Forelimb muscle (tissue), 1 donor: ENCODE measurements around the gene PLTP. TPM values are rescaled to one million over a fixed set of nuclear protein-coding genes. Genes with fewer than 3 reads are reported as not detected.
"Not testable (repeated sequence)": the region's sequence is repeated elsewhere in the genome, so short reads cannot be mapped to it uniquely, and the experiment has no call there.

Experiments
- DNase-seq: peaks from one replicate; pipeline ENCODE4 v3.0.0-alpha.2; 2013; ENCODE audit warnings: low read depth
- polyA plus RNA-seq: library from polyadenylated mRNA; unstranded; fragments of 120-200 nt; gene quantifications from one replicate; pipeline ENCODE4 v1.2.1, GENCODE V29; 2013; ENCODE audit not compliant: insufficient read length

The PLTP gene
- polyA plus RNA-seq, 1 donor = 15.3 TPM

GRCh38 chr20:45920462-45921336, 8.7 kb upstream of the PLTP start:
- no peak for DNase-seq

DNA sequence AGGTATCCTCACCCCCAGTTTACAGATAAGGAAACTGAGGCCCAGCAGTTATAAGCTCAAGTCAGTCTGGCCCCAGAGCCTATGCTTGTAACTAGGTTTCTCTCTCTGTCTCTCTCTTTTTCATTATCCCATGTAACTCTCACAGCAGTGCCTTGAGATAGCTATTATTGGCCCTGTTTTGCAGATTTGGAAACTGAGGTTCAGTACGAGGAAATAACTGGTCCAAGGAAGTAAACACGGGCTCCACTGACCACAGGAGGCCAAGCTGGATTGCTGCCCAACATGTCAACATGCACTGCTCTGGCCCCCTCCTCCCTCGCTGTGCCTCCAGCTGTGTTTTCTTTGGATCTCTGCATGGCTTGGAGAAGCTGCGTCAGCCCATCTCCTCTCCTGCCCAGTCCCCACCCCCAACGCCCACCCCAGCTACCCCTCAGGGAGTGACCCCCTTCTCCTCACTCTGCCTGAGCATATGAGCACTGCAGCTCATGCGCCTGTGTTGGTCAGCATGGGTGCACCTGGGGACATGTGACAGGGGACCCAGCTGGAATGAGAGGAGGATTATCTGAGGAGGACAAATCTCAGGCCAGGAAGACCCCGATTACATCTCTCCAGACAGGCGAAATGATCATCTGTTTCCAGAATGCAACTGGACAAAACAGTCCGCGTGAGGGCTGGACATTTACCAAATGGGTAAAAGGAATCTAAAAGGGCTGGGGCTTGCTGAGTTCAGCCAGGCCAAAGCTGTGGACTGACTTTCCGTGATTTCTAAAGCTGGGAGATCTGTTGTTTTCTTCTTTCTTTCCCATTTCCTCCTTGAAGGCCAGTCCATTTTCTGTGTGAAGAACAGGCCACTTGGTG, 7.8 kb upstream of the PLTP start:
- no peak for DNase-seq

DNA sequence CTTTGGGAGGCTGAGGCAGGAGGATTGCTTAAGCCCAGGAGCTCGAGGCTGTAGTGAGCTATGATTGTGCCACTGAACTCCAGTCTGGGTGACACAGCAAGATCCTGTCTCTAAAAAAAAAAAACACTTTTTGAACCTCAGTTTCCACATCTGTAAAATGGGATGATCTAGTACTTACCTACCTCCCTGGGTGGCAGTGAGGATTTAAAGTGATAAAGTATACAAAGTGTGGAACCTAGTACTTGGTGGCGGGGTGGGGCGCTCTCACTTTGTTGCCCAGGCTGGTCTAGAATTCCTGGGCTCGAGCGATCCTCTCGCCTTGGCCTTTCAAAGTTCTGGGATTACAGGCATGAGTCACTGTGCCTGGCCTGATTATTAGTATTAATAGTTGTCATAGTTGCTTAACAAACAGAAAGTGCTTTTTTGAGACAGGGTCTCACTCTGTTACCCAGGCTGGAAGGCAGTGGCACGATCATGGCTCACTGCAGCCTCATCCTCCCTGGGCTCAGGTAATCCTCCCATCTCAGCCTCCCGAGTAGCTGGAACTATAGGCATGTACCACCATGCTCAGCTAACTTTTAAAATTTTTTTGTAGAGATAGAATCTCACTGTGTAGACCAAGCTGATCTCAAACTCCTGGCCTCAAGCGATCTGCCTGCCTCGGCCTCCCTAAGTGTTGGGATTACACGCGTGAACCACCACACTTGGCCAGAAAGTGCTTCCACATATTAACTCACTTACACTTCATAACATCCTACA, 7.0 kb upstream of the PLTP start:
- DNase-seq = no peak

GRCh38 chr20:45918182-45918737, 6.3 kb upstream of the PLTP start:
- no peak for DNase-seq

GRCh38 chr20:45917790-45918141, 5.8 kb upstream of the PLTP start:
- DNase-seq = no peak

DNA sequence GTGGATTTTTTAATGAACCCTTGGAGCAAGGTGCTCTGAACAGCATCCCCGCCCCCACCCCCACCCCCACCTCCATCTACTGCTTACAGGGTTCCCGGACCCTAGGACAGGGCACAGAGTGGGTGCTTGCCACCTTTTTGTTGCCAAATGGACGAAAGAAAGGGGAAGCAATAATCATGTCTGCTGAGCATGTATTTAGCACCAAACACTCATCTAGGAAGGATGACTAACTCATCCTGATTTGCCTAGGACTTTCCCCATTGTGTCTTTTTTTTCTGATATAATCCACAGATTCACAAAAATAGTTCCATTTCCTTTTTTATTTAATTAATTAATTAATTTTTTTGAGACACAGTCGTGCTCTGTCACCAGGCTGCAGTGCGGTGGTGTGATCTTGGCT, 1.2 kb upstream of the PLTP start:
- DNase-seq = no peak

GRCh38 chr20:45912344-45912682, 358 bp upstream of the PLTP start:
- DNase-seq = no peak

- peak; percentile 84 for DNase-seq
Observed at GRCh38 chr20:45910670-45911485, 1.1 kb downstream of the PLTP start.

DNA sequence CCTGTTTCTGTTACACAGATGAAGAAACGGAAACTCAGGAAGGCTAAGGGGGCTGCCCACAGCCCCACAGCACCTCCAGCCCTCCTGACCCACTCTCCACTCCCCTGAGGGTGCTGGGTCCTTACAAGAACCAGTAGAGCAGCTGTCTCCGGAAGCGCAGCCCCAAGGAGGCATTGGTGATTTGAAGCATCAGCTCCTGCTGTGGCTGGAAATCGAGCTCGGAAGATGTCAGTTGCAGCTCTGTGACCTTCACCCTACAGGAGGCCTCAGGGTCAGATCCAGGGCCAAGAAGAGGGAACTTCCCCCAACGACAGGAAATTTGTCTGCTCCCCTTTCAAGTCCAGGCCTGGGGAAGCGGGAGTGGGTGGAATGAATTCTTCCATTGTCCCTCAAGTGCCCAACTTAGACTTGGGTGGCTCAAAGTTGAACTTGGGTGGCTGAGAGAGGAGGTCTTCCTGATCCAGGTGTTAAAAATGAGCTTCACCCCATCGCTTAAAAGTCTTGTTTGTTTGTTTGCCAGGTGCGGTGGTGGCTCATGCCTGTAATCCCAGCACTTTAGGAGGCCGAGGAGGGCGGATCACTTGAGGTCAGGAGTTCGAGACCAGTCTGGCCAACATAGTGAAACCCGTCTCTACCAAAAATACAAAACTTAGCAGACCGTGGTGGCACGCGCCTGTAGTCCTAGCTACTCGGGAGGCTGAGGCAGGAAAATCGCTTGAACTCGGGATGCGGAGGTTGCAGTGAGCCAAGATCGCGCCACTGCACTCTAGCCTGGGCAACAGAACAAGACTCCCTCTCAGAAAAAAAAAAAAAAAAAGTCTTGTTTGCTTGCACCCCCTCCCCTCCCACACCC, 1.9 kb downstream of the PLTP start:
- no peak for DNase-seq

GRCh38 chr20:45909336-45909808, 2.6 kb downstream of the PLTP start:
- DNase-seq = no peak

DNA sequence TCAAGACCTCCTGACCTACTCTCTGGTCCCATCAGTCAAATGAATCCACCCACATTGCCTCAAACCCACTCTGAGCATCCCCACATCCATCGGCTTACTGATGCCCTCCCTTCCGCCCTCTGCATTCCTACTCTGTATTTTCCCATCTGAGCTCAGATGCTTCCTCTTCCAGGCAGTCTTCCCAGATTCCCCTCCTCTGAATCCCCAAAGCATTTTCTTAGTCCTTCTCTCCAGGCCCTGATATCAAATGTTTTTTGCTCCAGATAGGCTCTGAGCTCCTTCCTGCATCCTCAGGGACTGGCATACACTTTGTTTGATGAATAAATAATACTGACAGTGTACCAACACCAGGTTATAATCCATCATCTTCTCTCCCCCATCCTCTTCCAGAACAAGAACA, 3.9 kb downstream of the PLTP start:
- no peak for DNase-seq

- DNase-seq = no peak
Observed at GRCh38 chr20:45907219-45907948, 4.6 kb downstream of the PLTP start.

DNA sequence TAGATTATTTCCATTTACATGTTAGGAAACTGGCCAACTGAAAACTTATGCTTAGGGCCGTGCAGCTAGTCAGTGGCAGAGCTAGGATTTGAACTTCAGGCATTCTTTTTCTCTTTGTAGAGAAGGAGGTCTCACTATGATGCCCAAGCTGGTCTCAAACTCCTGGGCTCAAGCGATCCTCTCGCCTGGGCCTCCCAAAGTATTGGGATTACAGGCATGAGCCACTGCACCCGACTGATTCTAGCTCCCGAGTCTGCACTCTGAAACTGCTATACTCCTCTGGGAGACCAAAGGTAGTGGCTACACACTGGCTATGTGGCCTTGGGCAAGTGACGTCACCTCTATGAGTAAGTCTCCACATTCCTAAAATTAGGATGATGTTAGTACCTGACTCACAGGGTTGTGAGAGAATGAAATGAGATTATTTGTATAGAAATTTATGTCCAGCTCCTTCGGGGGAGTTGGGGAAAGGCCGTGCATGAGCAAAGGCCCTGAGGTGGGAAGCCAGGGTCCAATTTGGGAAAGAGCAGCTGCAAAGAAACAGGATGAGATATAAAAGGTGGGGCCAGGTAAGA, 6.4 kb downstream of the PLTP start:
- no peak for DNase-seq

DNA sequence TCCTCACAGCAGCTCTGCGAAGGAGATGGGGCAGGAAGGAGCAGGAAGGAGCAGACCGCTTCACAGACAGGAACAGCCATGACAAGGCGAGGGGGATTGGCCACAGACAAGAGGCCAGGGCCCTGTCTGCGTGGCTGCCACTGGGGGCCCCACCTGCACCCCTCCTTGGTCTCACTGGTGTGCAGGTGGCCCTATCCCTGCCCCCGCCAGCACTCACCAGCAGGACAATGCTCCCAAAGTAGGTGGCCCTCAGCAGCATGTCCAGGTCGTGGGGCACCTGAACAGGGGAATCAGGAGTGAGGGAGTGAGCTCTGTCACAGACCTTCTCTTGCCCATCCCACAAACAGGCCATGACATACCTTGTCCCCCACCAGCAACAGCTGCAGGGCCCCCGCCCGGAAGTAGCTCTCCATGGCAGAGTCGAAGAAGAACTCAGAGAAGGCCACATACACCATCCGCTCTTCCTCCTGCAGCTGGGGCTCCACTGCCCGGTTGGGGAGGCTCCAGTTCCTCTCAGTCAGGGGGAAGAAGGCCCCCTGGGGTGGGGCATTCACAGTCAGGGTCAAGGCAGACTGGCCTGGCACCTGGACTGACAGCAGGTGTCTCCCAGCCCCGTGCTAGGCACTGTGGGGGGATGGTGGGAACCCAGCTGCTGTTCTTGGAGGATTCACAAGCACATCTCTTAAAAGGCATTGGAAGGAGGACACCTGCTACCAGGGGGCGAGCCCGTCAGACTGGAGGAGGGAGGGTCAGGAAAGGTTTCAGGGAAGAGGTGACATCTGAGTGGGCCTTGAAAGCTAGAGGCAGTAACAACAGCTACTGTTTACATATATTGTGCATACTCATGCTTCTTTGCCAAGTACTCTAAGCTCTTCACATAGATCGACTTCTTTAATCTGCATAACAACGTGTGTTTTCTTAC, 7.1 kb downstream of the PLTP start:
- no peak for DNase-seq

GRCh38 chr20:45902199-45902701, 9.7 kb downstream of the PLTP start:
- no peak for DNase-seq

GRCh38 chr20:45901332-45901731, 10.6 kb downstream of the PLTP start:
- not testable (repeated sequence) for DNase-seq

GRCh38 chr20:45899046-45899835, 12.7 kb downstream of the PLTP start:
- no peak for DNase-seq
